GM12875 (cell line): Measurements from ENCODE around the gene PLA2G4A.

Experiments used
- H3K4me3 ChIP-seq: one replicate; pipeline ENCODE4 v1.5.1; 2011; ENCODE audit warnings: low read depth, low read length, control low read depth
- CTCF ChIP-seq: IDR thresholded peaks from 2 replicates; pipeline ENCODE4 v1.5.1; 2011; ENCODE audit warnings: low read depth, mild to moderate bottlenecking, control low read depth, inconsistent platforms, low read length, moderate library complexity, borderline replicate concordance; ENCODE audit not compliant: insufficient read depth

Gene PLA2G4A

GRCh38 chr1:186897008-186897407 lies 68.3 kb downstream of the PLA2G4A start:
- no peak for TF ChIP-seq CTCF
- no peak overlapping the region for H3K4me3 ChIP-seq

- H3K4me3 ChIP-seq: no peak overlapping the region
- TF ChIP-seq CTCF: no peak
Measured at GRCh38 chr1:186899577-186899976, 70.8 kb downstream of the PLA2G4A start.

- H3K4me3 ChIP-seq: no peak overlapping the region
- no peak for TF ChIP-seq CTCF
Measured at GRCh38 chr1:186899977-186900376, 71.2 kb downstream of the PLA2G4A start.

- no peak for TF ChIP-seq CTCF
- no peak overlapping the region for H3K4me3 ChIP-seq
Measured at GRCh38 chr1:186900539-186901237, 71.9 kb downstream of the PLA2G4A start.

GRCh38 chr1:186901631-186902030 lies 72.9 kb downstream of the PLA2G4A start:
- no peak overlapping the region for H3K4me3 ChIP-seq
- TF ChIP-seq CTCF: no peak

- H3K4me3 ChIP-seq: no peak overlapping the region
Measured at GRCh38 chr1:186903374-186904136, 74.8 kb downstream of the PLA2G4A start.

More at GRCh38 chr1:186903374-186904136, 74.8 kb downstream of the PLA2G4A start:
- no peak for TF ChIP-seq CTCF
